Transverse colon (tissue), 4 donors: ENCODE data around the gene SERPINB2.

Experiments used
- POLR2AphosphoS5 ChIP-seq, 3 donors: sonication (generic); formaldehyde crosslinking; IDR thresholded peaks; one replicate each; pipeline ENCODE4 v1.6.1; 2016; ENCODE audit warnings: antibody characterized with exemption in 3 of 3
- TF ChIP-seq, protein P1 (sequence below), 5 experiments: fragments of 200-600 bp in 3 of 5; fragments of 450-650 bp in 2 of 5; sonication (generic) in 3 of 5; IDR thresholded peaks; 1 replicate in 2 of 5; 2 replicates in 3 of 5; pipeline ENCODE4 v1.5.1; 2016 to 2017; ENCODE audit warnings: antibody characterized with exemption in 5 of 5, inconsistent platforms in 3 of 5, mild to moderate bottlenecking in 2 of 5, moderate library complexity in 1 of 5

DNA sequence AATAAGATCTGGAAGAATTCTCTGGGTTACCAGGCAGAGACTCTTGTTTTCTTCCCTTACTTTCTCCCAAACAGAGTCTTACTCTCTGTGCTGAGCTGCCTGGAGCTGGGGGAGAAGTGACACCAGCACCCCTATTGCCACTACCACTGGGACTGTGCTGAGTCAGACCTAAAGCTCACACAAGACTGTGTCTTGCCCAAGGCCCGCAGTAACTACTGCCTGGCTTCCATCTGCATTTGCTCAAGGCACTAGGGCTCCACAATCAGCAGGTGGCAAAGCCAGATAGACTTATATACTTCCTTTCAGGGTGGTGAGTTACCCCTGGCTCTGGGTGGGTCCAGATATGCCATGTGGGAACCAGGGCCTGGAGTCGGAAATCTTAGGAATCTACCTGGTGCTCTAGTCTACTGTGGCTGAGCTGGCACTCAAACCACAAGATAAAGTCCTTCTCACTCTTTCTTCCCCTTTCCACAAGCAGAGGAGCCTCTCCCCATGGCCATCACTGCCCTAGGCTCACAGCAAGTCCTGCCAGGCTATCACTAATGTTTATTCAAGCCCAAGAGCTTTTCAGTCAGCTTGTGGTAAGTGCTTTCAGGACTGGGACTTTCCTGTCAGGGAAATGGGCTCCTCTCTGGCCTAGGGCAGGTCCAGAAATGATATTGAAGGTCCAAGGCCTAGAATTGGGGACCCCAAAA is 27.6 kb upstream of the SERPINB2 start:
- no peak for TF ChIP-seq POLR2AphosphoS5 (IDR thresholded peaks at IDR 0.05)
- TF ChIP-seq, protein P1, sequence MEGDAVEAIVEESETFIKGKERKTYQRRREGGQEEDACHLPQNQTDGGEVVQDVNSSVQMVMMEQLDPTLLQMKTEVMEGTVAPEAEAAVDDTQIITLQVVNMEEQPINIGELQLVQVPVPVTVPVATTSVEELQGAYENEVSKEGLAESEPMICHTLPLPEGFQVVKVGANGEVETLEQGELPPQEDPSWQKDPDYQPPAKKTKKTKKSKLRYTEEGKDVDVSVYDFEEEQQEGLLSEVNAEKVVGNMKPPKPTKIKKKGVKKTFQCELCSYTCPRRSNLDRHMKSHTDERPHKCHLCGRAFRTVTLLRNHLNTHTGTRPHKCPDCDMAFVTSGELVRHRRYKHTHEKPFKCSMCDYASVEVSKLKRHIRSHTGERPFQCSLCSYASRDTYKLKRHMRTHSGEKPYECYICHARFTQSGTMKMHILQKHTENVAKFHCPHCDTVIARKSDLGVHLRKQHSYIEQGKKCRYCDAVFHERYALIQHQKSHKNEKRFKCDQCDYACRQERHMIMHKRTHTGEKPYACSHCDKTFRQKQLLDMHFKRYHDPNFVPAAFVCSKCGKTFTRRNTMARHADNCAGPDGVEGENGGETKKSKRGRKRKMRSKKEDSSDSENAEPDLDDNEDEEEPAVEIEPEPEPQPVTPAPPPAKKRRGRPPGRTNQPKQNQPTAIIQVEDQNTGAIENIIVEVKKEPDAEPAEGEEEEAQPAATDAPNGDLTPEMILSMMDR (IDR thresholded peaks at IDR 0.05) = no peak
